NCI-H2227 (cell line): ENCODE results near the gene ZNF575.
"Not testable (repeated sequence)": the region's sequence is repeated elsewhere in the genome, so short reads cannot be mapped to it uniquely, and the experiment has no call there.

Source experiments
- DNase-seq: peaks from one replicate; lab custom pipeline; 2025; ENCODE audit not compliant: unreplicated experiment; lab: John Stamatoyannopoulos, UW

Gene ZNF575

DNA sequence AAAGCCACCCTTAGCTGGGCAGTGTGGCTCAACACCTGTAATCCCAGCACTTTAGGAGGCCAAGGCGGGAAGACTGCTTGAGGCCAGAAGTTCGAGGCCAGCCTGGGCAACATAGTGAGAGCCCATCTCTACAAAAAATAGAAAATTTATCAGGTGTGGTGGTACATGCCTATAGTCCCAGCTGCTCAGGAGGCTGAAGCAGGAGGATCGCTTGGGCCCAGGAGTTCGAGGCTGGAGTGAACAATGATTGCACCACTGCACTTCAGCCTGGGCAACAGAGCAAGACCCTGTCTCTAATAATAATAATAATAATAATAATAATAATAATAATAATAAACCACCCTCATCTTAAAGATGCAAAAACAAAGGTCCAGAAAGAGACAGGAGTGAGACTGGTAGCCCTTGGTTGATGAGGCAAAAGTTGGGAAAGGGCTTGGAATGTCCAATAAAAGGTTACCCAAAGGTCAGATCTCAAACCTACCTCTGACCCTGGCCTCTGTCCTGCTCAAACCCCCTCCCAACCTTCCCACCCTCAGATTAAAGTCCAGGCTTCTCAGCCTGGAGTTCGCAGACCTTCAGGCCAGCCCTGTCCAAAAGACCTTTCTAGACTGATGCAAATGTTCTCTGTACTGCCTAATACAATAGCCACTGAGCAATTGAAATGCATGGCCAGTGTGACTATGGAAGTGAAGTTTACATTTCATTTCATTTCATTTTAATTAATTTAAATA lies 9.1 kb downstream of the ZNF575 start:
- no peak for DNase-seq

DNA sequence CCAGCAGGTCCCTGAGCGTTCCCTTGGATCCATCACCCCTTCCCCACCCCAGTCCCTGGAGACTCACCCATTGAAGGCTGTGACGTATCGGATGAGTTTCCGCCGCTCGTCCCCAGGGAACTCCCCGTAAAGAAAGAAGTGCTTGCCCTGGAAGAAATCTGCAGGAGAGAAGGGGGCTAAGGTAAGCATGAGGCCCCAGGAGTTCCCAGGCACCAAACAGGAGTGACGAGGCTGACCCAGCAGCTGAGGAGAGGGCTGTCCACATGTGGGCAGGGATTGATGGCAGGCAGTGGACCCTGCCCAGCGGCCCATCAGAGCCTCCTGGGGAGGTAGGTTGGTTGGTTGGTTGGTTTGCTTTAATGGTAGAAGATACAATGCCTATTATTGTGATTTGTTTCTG lies 11.1 kb downstream of the ZNF575 start:
- no peak for DNase-seq

- DNase-seq: no peak
These were observed 12.3 kb downstream of the ZNF575 start for GRCh38 chr19:43545276-43545675.

DNA sequence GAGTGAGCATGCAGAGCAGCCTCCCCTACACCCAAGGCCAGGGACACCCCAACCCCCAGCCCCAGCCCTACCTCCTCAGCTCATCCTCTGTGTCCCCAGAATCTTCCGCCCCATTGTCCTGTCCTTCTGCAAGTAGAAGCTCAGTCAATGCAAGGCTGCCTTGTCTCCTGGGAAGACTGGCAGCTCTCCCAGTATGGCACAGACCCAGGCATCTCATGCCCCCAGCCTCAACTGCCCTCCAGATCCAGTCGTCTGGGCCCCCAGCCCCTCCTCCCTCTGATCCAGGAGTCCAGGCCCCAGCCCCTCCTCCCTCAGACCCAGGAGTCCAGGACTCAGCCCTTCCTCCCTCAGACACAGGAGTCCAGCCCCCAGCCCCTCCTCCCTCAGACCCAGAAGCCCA lies 13.0 kb downstream of the ZNF575 start:
- no peak for DNase-seq

GRCh38 chr19:43546581-43546980 lies 13.6 kb downstream of the ZNF575 start:
- no peak for DNase-seq

DNA sequence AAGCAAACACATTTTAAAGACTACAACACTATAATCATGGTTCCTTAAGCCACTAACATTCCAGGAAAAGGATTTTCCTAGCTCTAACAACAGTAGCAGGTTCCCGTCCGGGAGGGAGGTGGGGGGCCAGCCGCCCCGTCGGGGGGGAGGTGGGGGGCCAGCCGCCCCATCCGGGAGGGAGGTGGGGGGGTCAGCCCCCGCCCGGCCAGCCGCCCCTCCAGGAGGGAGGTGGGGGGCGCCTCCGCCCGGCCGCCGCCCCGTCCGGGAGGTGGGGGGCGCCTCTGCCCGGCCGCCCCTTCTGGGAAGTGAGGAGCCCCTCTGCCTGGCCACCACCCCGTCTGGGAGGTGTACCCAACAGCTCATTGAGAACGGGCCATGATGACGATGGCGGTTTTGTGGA lies 14.9 kb downstream of the ZNF575 start:
- not testable (repeated sequence) for DNase-seq

GRCh38 chr19:43548706-43549105 lies 15.7 kb downstream of the ZNF575 start:
- no peak for DNase-seq

DNA sequence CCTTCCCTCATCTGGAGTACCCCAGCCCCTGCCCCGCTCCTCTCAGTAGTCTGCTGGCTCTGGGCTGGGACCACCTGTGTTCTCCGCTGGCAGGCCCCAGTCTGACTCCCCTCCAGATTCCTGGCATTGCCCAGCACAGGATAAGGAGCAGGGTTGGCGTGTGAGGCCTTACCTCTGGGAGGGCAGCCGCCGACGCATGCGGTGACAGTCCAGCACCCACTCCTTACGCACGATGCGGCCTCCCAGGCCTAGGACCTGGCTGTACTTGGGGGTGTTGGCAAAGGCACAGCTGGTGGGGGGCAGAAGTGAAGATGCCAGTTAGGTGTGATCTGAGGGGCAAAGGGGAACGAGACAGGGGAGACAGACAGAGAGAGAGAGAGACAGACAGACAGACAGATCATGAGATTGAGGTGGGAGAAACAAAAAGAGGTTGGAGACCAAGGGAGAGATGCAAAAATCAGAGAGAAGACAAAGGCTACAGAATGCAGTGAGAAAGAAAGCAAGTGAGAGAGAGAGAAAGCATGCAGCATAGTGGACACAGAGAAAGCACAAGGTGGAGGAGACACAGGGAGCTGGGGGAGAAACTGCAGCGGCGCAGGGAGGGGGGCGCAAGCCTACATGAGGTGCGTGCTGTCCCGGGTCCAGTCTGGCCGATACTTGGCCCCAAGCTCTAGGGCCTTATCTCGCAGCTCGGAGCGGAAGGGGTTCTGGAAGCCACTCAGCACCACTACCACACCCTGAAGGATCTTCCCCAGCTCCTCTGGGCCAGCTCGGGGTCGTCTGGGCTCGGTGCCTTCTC lies 18.6 kb downstream of the ZNF575 start:
- DNase-seq: no peak

DNA sequence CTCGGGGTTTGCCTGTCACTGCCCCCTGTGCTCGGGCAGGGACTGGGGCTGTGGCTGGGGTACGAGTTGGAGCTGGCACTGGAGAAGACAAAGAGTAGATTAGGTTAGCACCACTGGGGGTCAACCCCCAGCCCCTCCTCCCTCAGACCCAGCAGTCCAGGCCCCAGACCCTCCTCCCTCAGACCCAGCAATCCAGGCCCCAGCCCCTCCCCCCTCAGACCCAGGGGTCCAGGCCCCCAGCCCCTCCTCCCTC lies 19.1 kb downstream of the ZNF575 start:
- DNase-seq: no peak

GRCh38 chr19:43552616-43553015 lies 19.6 kb downstream of the ZNF575 start:
- no peak for DNase-seq

- DNase-seq: no peak
These were observed 20.7 kb downstream of the ZNF575 start for GRCh38 chr19:43553656-43554055.

GRCh38 chr19:43554317-43554895 lies 21.4 kb downstream of the ZNF575 start:
- DNase-seq: no peak

GRCh38 chr19:43555185-43555770 lies 22.3 kb downstream of the ZNF575 start:
- DNase-seq: peak; percentile 75

GRCh38 chr19:43560687-43561086 lies 27.7 kb downstream of the ZNF575 start:
- DNase-seq: no peak

GRCh38 chr19:43561139-43561970 lies 28.4 kb downstream of the ZNF575 start:
- DNase-seq: no peak

DNA sequence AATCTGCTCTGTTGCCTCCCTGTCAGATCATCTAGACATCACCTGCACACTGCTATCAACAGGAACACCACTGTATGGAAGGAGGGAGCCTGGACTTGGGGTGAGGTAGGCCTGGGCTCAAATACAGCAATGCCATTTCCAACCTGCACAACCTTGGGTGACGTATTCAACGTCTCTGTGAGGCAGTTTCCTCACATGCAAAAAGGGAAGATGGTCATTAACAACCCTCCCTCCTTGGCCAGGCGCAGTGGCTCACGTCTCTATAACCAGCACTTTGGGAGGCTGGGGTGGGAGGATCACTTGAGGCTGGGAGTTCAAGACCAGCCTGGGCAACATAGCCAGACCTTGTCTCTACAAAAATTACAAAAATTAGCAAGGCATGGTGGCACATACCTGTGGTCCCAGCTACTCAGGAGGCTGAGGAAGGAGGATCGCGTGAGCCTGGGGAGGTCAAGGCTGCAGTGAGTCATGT lies 29.3 kb downstream of the ZNF575 start:
- DNase-seq: no peak

GRCh38 chr19:43562698-43563241 lies 29.8 kb downstream of the ZNF575 start:
- DNase-seq: peak; percentile 31

- DNase-seq: no peak
These were observed 30.9 kb downstream of the ZNF575 start for GRCh38 chr19:43563816-43564457.

DNA sequence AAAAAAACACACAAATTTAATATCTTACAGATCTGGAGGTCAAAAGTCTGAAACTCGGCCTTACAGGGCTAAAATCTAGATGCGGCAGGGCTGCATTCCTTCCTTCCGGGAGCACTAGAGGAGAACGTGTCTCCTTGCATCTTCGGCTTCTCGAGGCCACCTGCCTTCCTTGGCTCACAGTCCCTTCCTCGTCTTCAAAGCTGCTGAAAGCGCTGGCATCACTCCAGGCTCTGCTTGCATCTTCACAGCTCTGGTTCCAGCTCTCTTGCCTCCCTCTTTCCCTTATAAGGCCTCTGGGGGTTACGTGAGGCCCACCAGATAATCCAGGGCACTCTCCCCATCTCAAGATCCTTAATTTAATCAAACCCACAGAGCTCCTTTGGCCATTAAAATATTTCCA lies 31.8 kb downstream of the ZNF575 start:
- DNase-seq: no peak

GRCh38 chr19:43569657-43570056 lies 36.7 kb downstream of the ZNF575 start:
- no peak for DNase-seq
